ENCODE measurements around the gene GLI3. TPM values are rescaled to one million over a fixed set of nuclear protein-coding genes. Genes with fewer than 3 reads are reported as not detected.

GLI3 gene
- total RNA-seq, 4 donors from 2014 or later, result 8.6 to 12.6 (median 8.7) TPM

- DNase-seq (ENCODE audit: low spot score in 2 of 2), result no peak
- Histone ChIP-seq H3K36me3 (peaks cover 0 to 60% (median 0%) of the 10 kb centered on the region in 3 donors), H3K4me3 (no peak overlapping the region), H3K27ac (no peak overlapping the region), H3K4me1 (no peaks in the 10 kb centered on the region), H3K27me3 (no peaks in the 10 kb centered on the region), H3K9me3 (peaks cover 0 to 14% (median 4%) of the 10 kb centered on the region in 4 donors)
- WGBS, 2 donors, result 85 to 94% methylated on average over 5 of the region's 5 CpGs
- TF ChIP-seq CTCF (IDR thresholded peaks at IDR 0.05), result no peak
- TF ChIP-seq POLR2A (IDR thresholded peaks at IDR 0.05), result no peak
These were observed 224.1 kb downstream of the GLI3 start for GRCh38 chr7:42012786-42013360.

GRCh38 chr7:42012313-42012712 lies 224.7 kb downstream of the GLI3 start:
- Histone ChIP-seq H3K4me3 (no peak overlapping the region), H3K4me1 (no peaks in the 10 kb centered on the region), H3K27me3 (no peaks in the 10 kb centered on the region), H3K9me3 (peaks cover 0 to 14% (median 4%) of the 10 kb centered on the region in 4 donors), H3K27ac (no peak overlapping the region), H3K36me3 (peaks cover 0 to 60% (median 0%) of the 10 kb centered on the region in 3 donors)
- TF ChIP-seq POLR2A (IDR thresholded peaks at IDR 0.05) (no peak), EP300 (IDR thresholded peaks at IDR 0.05) (no peak), CTCF (IDR thresholded peaks at IDR 0.05) (no peak)
- DNase-seq (ENCODE audit: low spot score in 2 of 2), result no peak
- WGBS, 2 donors, result 89 to 90% methylated on average over 3 of the region's 3 CpGs

GRCh38 chr7:42011846-42012245 lies 225.2 kb downstream of the GLI3 start:
- Histone ChIP-seq H3K27me3 (no peaks in the 10 kb centered on the region), H3K9me3 (peaks cover 0 to 14% (median 4%) of the 10 kb centered on the region in 4 donors), H3K36me3 (peaks cover 0 to 59% (median 0%) of the 10 kb centered on the region in 3 donors), H3K4me1 (no peaks in the 10 kb centered on the region), H3K4me3 (no peak overlapping the region), H3K27ac (no peak overlapping the region)
- no peak for TF ChIP-seq EP300 (IDR thresholded peaks at IDR 0.05)
- WGBS, 2 donors, result 82 to 85% methylated on average over 10 of the region's 10 CpGs
- no peak for DNase-seq (ENCODE audit: low spot score in 2 of 2)

- H3K27ac ChIP-seq, result no peak overlapping the region
- peaks cover 0 to 48% (median 0%) of the 10 kb centered on the region in 3 donors for H3K36me3 ChIP-seq
- H3K27me3 ChIP-seq, result no peaks in the 10 kb centered on the region
- DNase-seq (ENCODE audit: low spot score in 2 of 2), result no peak
- peaks cover 0 to 14% (median 4%) of the 10 kb centered on the region in 4 donors for H3K9me3 ChIP-seq
- no peaks in the 10 kb centered on the region for H3K4me1 ChIP-seq
- TF ChIP-seq EP300 (IDR thresholded peaks at IDR 0.05) (no peak), CTCF (IDR thresholded peaks at IDR 0.05) (no peak), POLR2A (IDR thresholded peaks at IDR 0.05) (no peak)
- H3K4me3 ChIP-seq, result no peak overlapping the region
These were observed 226.3 kb downstream of the GLI3 start for GRCh38 chr7:42010751-42011150.

- Histone ChIP-seq H3K27ac (no peak overlapping the region), H3K36me3 (peaks cover 0 to 16% (median 0%) of the 10 kb centered on the region in 3 donors), H3K27me3 (no peaks in the 10 kb centered on the region), H3K4me1 (no peaks in the 10 kb centered on the region), H3K4me3 (no peak overlapping the region), H3K9me3 (no peaks in the 10 kb centered on the region)
- no peak for DNase-seq (ENCODE audit: low spot score in 2 of 2)
- WGBS, 2 donors, result 70 to 73% methylated on average over 3 of the region's 3 CpGs
- TF ChIP-seq CTCF (IDR thresholded peaks at IDR 0.05), result no peak
- TF ChIP-seq POLR2A (IDR thresholded peaks at IDR 0.05), result no peak
- TF ChIP-seq EP300 (IDR thresholded peaks at IDR 0.05), result no peak
These were observed 230.1 kb downstream of the GLI3 start for GRCh38 chr7:42006801-42007513.

All from tibial nerve (tissue), 4 donors.